LNCAP (cell line): ENCODE measurements around the gene WDHD1.

Experiments
- CTCF ChIP-seq: fragments of 450-650 bp; IDR thresholded peaks from 2 replicates; pipeline ENCODE4 v1.5.1; 2017; ENCODE audit warnings: mild to moderate bottlenecking

Gene WDHD1

GRCh38 chr14:54935100-54935499 is 91.8 kb downstream of the WDHD1 start:
- TF ChIP-seq CTCF: no peak

- TF ChIP-seq CTCF: no peak
Observed at GRCh38 chr14:54933006-54933405, 93.9 kb downstream of the WDHD1 start.

- no peak for TF ChIP-seq CTCF
Observed at GRCh38 chr14:54931598-54932340, 95.1 kb downstream of the WDHD1 start.

- TF ChIP-seq CTCF: no peak
Observed at GRCh38 chr14:54931101-54931500, 95.8 kb downstream of the WDHD1 start.

- TF ChIP-seq CTCF: no peak
Observed at GRCh38 chr14:54929556-54929955, 97.3 kb downstream of the WDHD1 start.

- TF ChIP-seq CTCF: no peak
Observed at GRCh38 chr14:54928216-54928615, 98.7 kb downstream of the WDHD1 start.

GRCh38 chr14:54927551-54927950 is 99.3 kb downstream of the WDHD1 start:
- no peak for TF ChIP-seq CTCF

GRCh38 chr14:54922598-54922997 is 104.3 kb downstream of the WDHD1 start:
- no peak for TF ChIP-seq CTCF
